Measurements from ENCODE around the gene ATG2B.
"Not testable (repeated sequence)": the region's sequence is repeated elsewhere in the genome, so short reads cannot be mapped to it uniquely, and the experiment has no call there.

Gene ATG2B

GRCh38 chr14:96252323-96252998, 110.7 kb downstream of the ATG2B start:
- no peak for DNase-seq (ENCODE audit: low read depth)

GRCh38 chr14:96251656-96252155, 111.4 kb downstream of the ATG2B start:
- no peak for DNase-seq (ENCODE audit: low read depth)

DNA sequence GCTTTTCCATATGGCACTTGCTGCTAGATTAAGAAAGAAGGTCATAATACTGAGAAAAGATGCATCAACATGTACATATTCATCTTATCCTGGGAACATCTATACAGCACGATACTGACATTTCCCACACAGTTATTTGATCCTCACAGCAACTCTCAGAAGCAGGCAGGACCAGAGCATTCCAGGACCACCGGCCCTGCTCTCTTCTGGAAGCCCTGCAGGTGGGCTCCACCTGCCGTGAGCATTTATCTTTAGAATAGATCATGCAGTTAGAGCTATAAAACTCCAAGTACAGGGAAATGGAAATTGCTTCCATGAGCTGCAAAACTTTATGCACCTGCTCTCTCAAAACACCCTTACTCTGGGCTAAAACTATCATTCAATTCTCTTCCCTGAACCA, 112.7 kb downstream of the ATG2B start:
- no peak for DNase-seq (ENCODE audit: low read depth)

GRCh38 chr14:96249029-96249428, 114.1 kb downstream of the ATG2B start:
- DNase-seq (ENCODE audit: low read depth): no peak

DNA sequence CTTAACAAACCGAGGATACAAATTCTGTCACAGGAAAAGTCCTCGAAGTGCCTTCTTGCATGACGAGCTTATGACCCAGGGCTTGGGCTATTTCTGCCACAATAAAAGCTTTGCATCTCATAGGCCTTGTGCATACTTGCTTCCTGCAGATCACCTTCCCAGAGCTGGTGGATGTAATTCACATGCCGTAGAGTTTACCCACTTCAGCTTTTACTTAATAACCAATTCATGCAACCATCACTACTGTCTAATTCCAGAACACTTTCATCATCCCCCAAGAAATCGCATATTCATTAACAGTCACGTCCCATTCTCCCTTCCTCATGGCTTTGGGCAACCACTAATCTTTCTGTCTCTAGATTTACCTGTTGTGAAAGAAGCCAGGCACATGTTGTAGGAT, 116.1 kb downstream of the ATG2B start:
- no peak for DNase-seq (ENCODE audit: low read depth)

- DNase-seq (ENCODE audit: low read depth): no peak
Measured at GRCh38 chr14:96246539-96246847, 116.6 kb downstream of the ATG2B start.

- no peak for DNase-seq (ENCODE audit: low read depth)
Measured at GRCh38 chr14:96245710-96246538, 117.2 kb downstream of the ATG2B start.

DNA sequence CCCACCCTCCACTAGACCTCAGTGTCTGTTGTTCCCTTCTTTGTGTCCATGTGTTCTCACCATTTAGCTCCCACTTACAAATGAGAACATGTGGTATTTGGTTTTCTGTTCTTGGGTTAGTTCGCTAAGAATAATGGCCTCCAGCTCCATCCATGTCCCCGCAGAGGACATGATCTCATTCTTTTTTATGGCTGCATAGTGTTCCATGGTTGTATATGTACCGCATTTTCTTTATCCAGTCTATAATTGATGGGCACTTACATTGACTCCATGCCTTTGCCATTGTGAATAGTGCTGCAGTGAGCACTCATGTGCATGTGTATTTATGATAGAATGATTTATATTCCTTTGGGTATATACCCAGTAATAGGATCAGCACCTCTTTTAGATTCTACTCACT, 118.1 kb downstream of the ATG2B start:
- DNase-seq (ENCODE audit: low read depth): not testable (repeated sequence)

DNA sequence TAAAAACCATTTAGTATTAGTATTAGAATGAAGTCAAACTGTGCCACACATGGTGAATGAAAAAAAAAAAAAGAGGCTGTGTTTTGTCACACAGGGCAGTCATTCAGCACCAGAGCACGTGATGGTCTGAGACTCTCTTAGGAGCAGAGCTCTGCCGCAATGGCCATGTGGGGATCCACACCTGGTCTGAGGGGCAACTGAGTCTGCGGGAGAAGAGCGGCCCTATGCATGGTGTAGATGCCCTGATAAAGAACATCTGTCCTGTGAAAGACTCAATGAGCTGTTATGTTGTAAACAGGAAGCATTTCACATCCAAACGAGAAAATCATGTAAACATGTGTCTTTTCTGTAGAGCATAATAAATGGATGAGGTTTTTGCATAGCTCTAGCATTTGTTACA, 119.4 kb downstream of the ATG2B start:
- DNase-seq (ENCODE audit: low read depth): no peak

DNA sequence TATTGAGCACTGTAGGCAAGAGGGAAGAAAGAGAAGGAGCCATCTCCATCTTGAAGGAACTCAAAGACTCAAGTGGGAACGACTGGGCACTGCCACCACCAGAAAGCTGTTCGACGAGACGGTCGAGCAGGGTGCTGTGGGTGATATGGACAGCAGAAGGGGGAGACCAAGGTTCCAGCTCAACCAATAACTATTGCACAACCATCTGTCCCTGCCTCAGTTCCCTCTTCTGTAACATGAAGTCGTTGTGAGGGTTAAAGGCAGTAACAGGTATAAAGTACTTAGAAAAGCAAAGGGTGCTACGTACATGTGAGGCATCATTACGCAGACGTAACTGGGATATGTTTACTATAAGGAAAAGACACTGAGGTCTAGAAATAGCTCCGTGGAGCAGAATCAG, 121.0 kb downstream of the ATG2B start:
- no peak for DNase-seq (ENCODE audit: low read depth)

GRCh38 chr14:96240641-96241040, 122.5 kb downstream of the ATG2B start:
- DNase-seq (ENCODE audit: low read depth): no peak

GRCh38 chr14:96239711-96240141, 123.4 kb downstream of the ATG2B start:
- no peak for DNase-seq (ENCODE audit: low read depth)

- no peak for DNase-seq (ENCODE audit: low read depth)
Measured at GRCh38 chr14:96238676-96239265, 124.4 kb downstream of the ATG2B start.

DNA sequence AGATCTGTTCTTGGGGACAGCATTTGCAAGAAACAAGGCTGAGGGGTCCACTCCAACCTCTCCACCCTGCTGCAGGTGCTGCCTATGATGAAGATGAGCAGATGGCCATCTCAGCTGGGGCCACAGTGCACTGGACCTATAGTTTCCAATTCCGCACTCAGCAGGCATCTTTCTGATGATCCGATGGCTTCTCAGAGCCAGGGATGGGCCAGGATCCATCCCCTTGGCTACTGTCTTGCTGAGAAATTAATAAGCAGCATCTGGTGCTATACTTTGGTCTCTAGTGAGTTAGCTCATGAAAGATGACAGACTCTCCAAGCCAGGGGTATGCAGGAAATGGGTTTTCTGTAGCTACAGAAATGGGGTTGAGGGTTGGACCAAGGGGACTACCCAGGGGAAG, 125.5 kb downstream of the ATG2B start:
- DNase-seq (ENCODE audit: low read depth): no peak

- no peak for DNase-seq (ENCODE audit: low read depth)
Measured at GRCh38 chr14:96235426-96235825, 127.7 kb downstream of the ATG2B start.

- DNase-seq (ENCODE audit: low read depth): no peak
Measured at GRCh38 chr14:96233661-96234060, 129.5 kb downstream of the ATG2B start.

- DNase-seq (ENCODE audit: low read depth): no peak
Measured at GRCh38 chr14:96232506-96232905, 130.6 kb downstream of the ATG2B start.

DNA sequence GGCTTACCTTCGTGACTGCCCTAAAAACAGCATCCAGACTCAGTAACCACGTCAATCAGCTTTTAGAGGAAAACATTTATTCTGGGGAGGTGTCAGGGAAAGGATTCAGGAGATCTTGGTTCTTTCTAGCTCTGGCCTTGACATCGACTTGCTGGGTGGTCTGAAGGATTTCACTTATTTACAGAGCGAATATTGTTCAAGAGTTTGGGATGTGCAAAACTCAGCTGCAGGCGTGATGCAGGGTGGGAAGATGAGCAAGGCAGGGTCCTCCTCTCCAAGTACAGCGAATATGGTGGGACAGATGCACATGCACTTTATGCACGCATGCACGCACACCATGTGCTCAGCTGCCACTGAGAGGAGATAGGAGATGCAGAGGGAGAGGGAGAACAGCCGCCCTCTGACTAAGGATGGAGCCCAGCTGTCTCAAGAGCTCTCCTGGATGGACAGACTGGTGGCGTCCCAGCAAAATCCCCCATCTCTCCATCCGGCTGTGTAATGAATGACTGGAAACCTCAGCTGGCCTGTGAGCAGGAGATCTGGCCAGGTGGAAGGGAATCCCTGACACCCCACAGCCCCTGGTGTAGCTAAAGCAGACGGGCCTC, 131.5 kb downstream of the ATG2B start:
- DNase-seq (ENCODE audit: low read depth): no peak

DNA sequence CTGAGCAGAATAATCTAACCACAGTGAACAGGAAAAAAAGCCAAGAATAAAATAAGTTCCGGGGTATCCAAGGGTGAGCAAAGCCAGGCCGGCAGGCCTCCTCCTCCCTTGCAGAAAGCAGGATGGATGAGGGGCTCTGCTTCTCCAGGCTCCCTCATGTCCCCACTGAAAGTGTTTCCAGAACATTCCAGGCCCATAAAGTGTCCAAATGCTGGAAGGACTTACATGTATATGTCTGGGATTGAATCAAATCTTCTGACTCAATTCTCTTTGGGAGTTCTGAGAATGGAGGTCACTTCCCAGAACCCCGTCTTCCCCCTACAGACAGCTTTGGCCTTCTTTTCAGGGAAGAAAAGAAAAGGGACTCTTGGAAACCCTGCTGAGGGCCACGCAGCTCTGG, 132.1 kb downstream of the ATG2B start:
- no peak for DNase-seq (ENCODE audit: low read depth)

DNA sequence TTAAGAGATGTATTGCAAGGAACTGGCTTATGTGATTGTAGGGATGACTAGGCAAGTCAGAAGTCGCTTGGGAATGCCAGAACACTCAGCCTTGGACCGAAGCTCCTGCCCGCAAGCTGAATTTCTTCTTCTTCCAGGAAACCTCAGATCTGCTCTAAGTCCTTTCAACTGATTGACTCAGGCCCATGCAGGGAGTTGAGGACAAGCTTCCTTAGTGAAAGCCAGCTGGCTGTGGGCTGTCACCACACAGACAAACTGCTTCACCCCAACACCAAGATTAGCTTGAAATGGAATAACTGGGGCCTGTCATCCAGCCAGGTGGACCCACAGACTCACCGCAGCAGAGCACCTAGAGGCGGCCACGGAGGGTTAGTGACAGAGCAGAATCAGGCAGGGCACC, 133.8 kb downstream of the ATG2B start:
- DNase-seq (ENCODE audit: low read depth): no peak
